K562 (cell line): ENCODE results near the gene OCIAD1. TPM values are rescaled to one million over a fixed set of nuclear protein-coding genes. Genes with fewer than 3 reads are reported as not detected.

ENCODE experiments used
- ASH1L ChIP-seq: fragments of 450-650 bp; IDR thresholded peaks from 2 replicates; pipeline ENCODE4 v1.6.1; 2018; ENCODE audit warnings: borderline replicate concordance, mild to moderate bottlenecking, low read depth; ENCODE audit not compliant: partially characterized antibody
- CHAMP1 ChIP-seq: fragments of 450-650 bp; IDR thresholded peaks from 2 replicates; pipeline ENCODE4 v1.6.1; 2016; ENCODE audit warnings: mild to moderate bottlenecking
- ERF ChIP-seq: fragments of 450-650 bp; formaldehyde crosslinking; IDR thresholded peaks from 2 replicates; pipeline ENCODE4 v1.4.0; 2020; ENCODE audit warnings: mild to moderate bottlenecking, mixed read lengths
- HNRNPK ChIP-seq: fragments of 200-400 bp; formaldehyde crosslinking; IDR thresholded peaks from one replicate; pipeline ENCODE4 v1.6.1; 2018; ENCODE audit warnings: mild to moderate bottlenecking, low read depth, low read length; ENCODE audit not compliant: poor library complexity, severe bottlenecking
- MCM2 ChIP-seq: fragments of 450-650 bp; IDR thresholded peaks from 2 replicates; pipeline ENCODE4 v1.6.1; 2017; ENCODE audit warnings: low read depth, mild to moderate bottlenecking
- MCM7 ChIP-seq, 2 experiments: fragments of 450-650 bp; IDR thresholded peaks; 2 replicates each; pipeline ENCODE4 v1.6.1; 2016 to 2018
- MED1 ChIP-seq: sonication (generic); formaldehyde crosslinking; IDR thresholded peaks from 2 replicates; pipeline ENCODE4 v1.8.1; 2023; ENCODE audit warnings: missing genetic modification reagents, borderline replicate concordance
- MXI1 ChIP-seq: IDR thresholded peaks from 2 replicates; pipeline ENCODE4 v1.6.1; 2011; ENCODE audit warnings: low read depth, mild to moderate bottlenecking, improper control_type of control experiment, low read length
- NR1H2 ChIP-seq: sonication (generic); formaldehyde crosslinking; IDR thresholded peaks from 2 replicates; pipeline ENCODE4 v1.4.0; 2020; ENCODE audit warnings: mild to moderate bottlenecking, missing genetic modification reagents
- PHF20 ChIP-seq: fragments of 450-650 bp; IDR thresholded peaks from 2 replicates; pipeline ENCODE4 v1.6.1; 2018; ENCODE audit not compliant: partially characterized antibody
- RBM34 ChIP-seq: fragments of 200-400 bp; formaldehyde crosslinking; IDR thresholded peaks from 2 replicates; pipeline ENCODE4 v1.6.1; 2018; ENCODE audit warnings: low read length, borderline replicate concordance; ENCODE audit not compliant: insufficient read depth
- SNRNP70 ChIP-seq: fragments of 200-400 bp; formaldehyde crosslinking; optimal IDR thresholded peaks from 2 replicates; pipeline ENCODE3; 2017; ENCODE audit warnings: low read depth, low read length
- TCF7L2 ChIP-seq: fragments of 150-350 bp; IDR thresholded peaks from 2 replicates; pipeline ENCODE4 v1.6.1; 2016; ENCODE audit warnings: low read depth, mild to moderate bottlenecking, low read length, moderate library complexity
- TOE1 ChIP-seq, 2 experiments: fragments of 450-650 bp in 1 of 2; sonication (generic) in 1 of 2; formaldehyde crosslinking in 1 of 2; IDR thresholded peaks; 2 replicates each; pipeline versions ENCODE4 v1.7.1 to v1.8.0; 2016 to 2022; ENCODE audit warnings: borderline replicate concordance in 2 of 2, mild to moderate bottlenecking in 2 of 2, antibody characterized with exemption in 1 of 2, inconsistent platforms in 1 of 2, low read depth in 1 of 2, missing genetic modification reagents in 1 of 2, moderate library complexity in 1 of 2
- TSHZ1 ChIP-seq: fragments of 250-450 bp; sonication (Bioruptor Pico); IDR thresholded peaks from 2 replicates; pipeline ENCODE4 v1.4.0; 2020; ENCODE audit warnings: mild to moderate bottlenecking, moderate library complexity
- ZNF551 ChIP-seq: fragments of 250-450 bp; sonication (Bioruptor Pico); IDR thresholded peaks from 2 replicates; pipeline ENCODE4 v1.5.0; 2021; ENCODE audit warnings: mild to moderate bottlenecking, moderate library complexity
- ZNF644 ChIP-seq: fragments of 200-800 bp; sonication (Bioruptor generic); IDR thresholded peaks from 2 replicates; pipeline ENCODE4 v1.6.1; 2016; ENCODE audit warnings: low read depth, missing genetic modification characterization, missing compliant biosample characterization
- ZNF695 ChIP-seq: fragments of 450-650 bp; formaldehyde crosslinking; IDR thresholded peaks from 2 replicates; pipeline ENCODE4 v1.4.0; 2020; ENCODE audit warnings: mild to moderate bottlenecking, moderate library complexity
- ZNF75A ChIP-seq: fragments of 450-650 bp; formaldehyde crosslinking; IDR thresholded peaks from 2 replicates; pipeline ENCODE4 v1.4.0; 2020; ENCODE audit warnings: mild to moderate bottlenecking
- polyA plus RNA-seq, 8 experiments: library from polyadenylated mRNA; depleted of rRNA in 4 of 8; stranded (reverse) in 5 of 8; unstranded in 3 of 8; fragments of >200 nt; fragmentation: Nextera tagmentation in 2 of 8; fragmentation: Illumina TruSeq in 1 of 8; extraction: Ambion mirVana in 2 of 8; extraction: Trizol in 1 of 8; gene quantifications; 2 replicates each; pipeline versions ENCODE4 v1.2.1 to v1.2.3, GENCODE V29; 2011 to 2014; ENCODE audit warnings: inconsistent platforms in 1 of 8, missing spikeins in 1 of 8
- total RNA-seq, 7 experiments: library from RNA; depleted of rRNA in 6 of 7; stranded (reverse); fragments of >200 nt in 6 of 7; fragmentation: Illumina TruSeq in 2 of 7; extraction: Trizol in 2 of 7; gene quantifications; 2 replicates each; pipeline versions ENCODE4 v1.2.1 to v1.2.3, GENCODE V29; 2011 to 2021; ENCODE audit warnings: low replicate concordance in 1 of 7
- TF ChIP-seq, protein P1 (sequence below): fragments of 200-800 bp; sonication (Bioruptor generic); IDR thresholded peaks from 2 replicates; pipeline ENCODE4 v1.6.1; 2017; ENCODE audit warnings: missing genetic modification characterization, missing compliant biosample characterization

Gene OCIAD1
- total and polyA plus RNA-seq, 9 of the 15 experiments (the other 6 are each of a cell fraction or from before 2014, with no cell fraction given), result 99.0 to 358 (median 196) TPM

DNA sequence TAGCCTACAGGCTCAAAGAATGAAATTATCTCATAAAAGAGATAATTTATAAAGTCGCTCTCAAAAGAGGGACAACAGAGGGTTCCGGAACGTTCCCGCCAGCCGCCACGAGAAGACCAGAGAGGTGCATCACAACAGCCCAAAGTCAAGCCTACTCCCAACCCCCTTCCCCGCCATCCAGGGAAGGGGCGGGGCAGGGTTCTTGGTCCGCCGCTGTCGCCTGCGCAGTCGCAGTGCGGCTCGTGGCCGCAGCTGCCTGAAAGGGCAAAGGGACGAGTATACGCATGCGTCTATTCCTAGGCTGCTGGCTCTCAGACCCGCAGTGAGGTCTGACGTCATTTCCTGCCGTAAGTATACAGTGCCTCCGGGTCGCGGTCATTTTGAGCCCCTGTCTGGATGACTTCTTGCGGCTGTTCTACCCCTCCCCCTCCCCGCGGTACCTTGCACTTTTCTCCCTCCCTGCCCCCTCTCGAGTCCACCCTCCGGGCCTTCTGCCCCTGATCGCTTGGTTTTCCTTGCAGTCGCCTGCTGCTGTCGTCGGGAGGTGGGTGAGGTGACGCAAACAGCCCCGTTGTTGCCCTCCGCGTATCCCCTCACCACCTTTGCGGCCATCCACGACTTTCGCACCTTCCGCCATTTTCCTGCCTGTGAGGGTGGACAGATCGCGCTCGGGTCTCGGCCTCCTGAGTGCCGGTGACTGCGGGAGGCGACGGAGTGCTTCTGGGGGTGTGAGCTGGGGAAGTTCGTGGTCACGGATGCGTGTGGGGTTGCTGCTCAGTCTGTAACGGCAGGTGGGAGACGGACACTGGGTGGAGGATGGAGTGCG is at the start of gene OCIAD1 (continued):
- no peak for TF ChIP-seq TSHZ1 (CRISPR knock-in tag)
- peak; percentile 56; the same call in 1 of the 2 replicates for TF ChIP-seq ERF (CRISPR knock-in tag)
- 0 out of 2 replicates have a peak, but pooled peaks have one; percentile 71 for TF ChIP-seq NR1H2
- no peak for TF ChIP-seq ZNF695 (CRISPR knock-in tag)
- no peak for TF ChIP-seq ZNF551
- no peak for TF ChIP-seq SNRNP70
- no peak for TF ChIP-seq TCF7L2
- TF ChIP-seq, protein P1, sequence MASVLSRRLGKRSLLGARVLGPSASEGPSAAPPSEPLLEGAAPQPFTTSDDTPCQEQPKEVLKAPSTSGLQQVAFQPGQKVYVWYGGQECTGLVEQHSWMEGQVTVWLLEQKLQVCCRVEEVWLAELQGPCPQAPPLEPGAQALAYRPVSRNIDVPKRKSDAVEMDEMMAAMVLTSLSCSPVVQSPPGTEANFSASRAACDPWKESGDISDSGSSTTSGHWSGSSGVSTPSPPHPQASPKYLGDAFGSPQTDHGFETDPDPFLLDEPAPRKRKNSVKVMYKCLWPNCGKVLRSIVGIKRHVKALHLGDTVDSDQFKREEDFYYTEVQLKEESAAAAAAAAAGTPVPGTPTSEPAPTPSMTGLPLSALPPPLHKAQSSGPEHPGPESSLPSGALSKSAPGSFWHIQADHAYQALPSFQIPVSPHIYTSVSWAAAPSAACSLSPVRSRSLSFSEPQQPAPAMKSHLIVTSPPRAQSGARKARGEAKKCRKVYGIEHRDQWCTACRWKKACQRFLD, result 0 out of 2 replicates have a peak, but pooled peaks have one; percentile 4
- TF ChIP-seq MCM2, result no peak
- no peak for TF ChIP-seq MED1
- TF ChIP-seq ZNF75A (CRISPR knock-in tag), result no peak
- peak; percentile 64 for TF ChIP-seq TOE1 (IDR thresholded peaks at IDR 0.05; ENCODE audit: borderline replicate concordance)
- no peak for TF ChIP-seq TOE1 (CRISPR knock-in tag; IDR thresholded peaks at IDR 0.05; ENCODE audit: borderline replicate concordance, low read depth)
- TF ChIP-seq ZNF644, result no peak; the same call in 1 of the 2 replicates
- no peak for TF ChIP-seq RBM34
- peak; percentile 90 for TF ChIP-seq PHF20
- no peak for TF ChIP-seq ASH1L
- TF ChIP-seq CHAMP1, result peak; percentile 23; the same call in 1 of the 2 replicates
- TF ChIP-seq HNRNPK, result no peak
- TF ChIP-seq MXI1, result no peak
- TF ChIP-seq MCM7 (IDR thresholded peaks at IDR 0.05), result no peak
